GM19452 (cell line): ENCODE data around the gene GSG1.

Source experiments
- ATAC-seq: cut with Tn5 transposase; IDR thresholded peaks from one replicate; pipeline ENCODE4 v1.9.1; 2021; ENCODE audit not compliant: unreplicated experiment

The GSG1 gene

DNA sequence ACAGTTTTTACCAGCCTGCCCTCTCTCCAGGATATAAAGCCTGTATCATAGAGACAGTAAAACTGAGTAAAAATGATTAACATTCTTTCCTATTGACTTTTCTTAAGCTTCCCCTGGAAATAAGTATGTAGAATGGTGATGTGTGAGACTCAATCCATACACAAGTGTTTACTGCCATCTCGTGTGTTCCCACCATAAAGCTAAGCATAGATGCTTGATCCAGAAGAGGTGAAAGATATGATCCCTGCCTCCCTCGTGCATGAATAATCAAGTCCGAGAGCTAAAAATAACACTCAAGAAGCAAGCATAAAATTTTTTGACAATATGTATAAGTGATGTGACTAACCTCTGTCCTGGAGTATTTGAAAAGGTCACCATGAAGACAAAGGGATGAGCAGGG, 16.9 kb upstream of the GSG1 start:
- no peak for ATAC-seq

DNA sequence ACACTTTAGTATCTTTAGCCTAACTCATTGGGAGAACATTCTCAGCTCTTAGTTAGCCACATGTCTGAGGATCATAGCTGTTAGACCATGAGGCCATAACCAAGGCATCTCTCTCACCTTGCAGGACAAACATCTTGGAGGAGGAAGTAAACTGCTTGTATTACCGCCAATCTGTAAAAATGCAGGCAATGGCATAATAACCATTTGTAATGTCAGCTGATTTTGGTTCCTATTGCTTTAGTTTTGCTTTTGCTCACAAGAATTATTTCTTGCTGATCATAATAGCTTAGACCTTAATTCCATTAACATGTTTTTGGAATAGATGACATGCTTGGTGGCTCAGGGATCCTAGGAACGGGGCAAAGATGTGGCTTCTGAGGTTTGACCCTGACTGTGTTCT, 16.4 kb upstream of the GSG1 start:
- no peak for ATAC-seq

DNA sequence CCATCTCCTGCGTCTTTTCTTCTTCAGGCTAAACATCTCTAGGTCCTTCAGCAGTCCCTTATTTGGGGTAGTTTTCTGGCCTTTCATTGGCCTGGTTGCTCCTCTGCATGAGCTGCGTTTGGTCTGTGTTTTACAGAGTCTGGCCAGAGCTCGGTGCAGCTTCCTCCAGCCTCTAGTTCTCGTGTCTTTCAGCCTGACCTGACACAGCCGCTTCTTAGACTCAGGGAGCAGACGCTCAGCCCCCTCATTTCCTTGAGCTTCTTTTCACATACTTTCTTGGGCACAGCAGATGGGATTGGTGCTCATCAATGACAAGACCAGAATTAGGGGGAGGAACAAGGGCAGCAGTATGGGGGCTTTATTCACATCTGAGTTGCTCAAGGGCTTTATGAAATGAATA, 13.6 kb upstream of the GSG1 start:
- ATAC-seq: no peak

DNA sequence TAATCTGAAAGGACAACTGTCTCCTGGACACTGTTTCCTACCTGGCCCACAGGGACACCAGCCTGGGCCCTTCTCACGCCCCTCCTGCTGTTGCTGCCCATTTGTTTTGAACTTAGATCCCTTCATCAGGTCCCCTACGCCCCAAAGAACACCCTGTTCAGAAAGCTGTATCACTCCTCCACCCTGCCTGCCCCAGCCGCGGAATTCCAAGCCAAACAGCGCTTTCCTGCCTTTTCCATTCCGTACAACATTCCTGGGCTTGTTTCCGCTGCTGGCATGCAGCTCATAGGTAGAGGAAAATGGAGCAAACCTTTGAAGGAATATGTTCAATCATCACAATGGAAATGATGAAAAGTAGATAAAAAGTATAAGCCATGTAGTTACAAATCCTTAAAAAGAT, 12.8 kb upstream of the GSG1 start:
- ATAC-seq: no peak

DNA sequence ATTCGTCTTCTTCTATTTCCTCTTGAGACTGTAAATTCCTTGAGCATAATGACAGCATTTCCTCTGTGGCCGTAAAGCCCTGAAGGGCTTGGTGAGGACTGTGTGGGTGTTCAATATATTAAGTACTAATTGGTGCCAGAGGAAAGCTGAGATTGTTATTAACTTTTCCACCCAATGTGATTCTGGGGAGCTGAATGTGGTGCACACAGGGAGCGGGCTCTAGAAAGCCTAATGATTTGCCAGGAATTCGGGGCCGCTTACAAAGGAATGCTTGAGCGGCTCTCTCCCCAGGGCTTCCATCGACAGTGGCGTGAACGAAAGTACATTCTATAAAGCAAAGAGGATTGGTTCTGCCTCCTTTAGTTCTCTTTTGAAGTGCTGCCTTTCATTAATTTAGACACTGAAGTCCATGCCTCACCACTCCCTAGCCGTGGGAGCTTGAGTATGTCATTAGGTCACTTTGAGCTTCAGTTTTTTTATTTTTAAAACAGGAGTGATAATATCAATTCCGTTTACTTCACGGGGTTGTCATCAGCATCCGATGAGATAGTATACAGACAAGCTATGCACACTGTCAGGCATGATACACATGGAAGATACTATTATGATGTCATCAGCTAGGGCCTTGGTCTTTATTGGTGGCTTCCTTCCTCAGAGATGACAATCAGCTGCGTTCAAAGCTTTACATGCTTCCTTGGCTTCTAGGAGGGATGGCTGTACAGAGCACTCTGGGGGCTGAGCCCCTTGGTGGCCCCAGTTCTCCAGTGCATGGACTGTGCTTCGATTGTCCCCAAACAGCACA, 11.0 kb upstream of the GSG1 start:
- ATAC-seq: no peak

DNA sequence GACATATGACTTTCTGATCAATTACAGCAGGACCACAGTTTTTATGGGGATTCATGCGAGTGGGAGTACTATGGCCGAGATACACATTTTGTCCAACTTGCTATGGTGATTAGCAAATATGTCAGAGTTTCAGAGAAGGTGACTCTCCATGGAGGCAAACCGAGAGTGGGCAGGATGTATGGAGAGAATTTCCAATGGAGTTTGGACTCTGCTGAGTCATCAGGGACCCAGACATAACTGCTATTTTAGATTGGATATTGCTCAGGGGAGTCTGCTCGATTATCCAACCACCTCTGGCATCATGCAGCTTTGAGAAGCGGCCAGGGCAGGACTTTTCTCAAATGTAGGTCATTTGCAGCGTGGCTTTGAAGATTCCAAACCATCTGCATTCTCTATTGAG, 9.5 kb upstream of the GSG1 start:
- no peak for ATAC-seq

DNA sequence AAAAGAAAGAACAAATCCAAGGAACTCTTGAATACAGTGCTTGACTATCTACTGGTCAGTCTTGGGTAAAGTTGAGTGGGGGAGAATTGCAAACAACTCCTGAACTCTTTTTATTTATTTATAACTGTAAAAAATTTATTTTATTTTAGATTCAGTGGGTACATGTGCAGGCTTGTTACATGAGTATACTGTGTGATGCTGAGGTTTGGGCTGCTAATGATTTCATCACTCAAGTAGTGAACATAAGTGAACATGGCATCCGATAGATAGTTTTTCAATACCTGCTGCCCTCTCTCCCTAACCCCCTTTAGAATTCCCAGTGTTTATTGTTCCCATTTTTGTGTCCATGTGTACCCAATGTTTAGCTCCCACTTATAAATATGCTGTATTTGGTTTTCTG, 3.2 kb upstream of the GSG1 start:
- ATAC-seq: no peak

DNA sequence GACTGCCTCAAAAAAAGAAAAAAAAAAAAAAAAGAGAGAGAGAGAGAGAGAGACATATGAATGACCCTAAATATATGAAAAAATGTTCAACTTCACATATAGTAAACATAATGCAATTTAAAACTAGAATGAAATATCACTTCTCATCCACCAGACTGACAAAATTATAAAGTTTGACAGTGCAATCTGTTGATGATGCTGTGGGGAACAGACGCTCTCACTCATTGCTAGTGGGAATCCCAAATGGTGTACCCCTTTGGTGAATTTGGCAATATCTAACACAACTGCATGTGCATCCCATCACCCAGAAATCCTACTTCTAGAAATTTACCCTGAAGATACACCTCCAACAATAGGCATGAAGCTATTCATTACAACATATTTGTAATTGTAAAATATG, 2.3 kb upstream of the GSG1 start:
- no peak for ATAC-seq

DNA sequence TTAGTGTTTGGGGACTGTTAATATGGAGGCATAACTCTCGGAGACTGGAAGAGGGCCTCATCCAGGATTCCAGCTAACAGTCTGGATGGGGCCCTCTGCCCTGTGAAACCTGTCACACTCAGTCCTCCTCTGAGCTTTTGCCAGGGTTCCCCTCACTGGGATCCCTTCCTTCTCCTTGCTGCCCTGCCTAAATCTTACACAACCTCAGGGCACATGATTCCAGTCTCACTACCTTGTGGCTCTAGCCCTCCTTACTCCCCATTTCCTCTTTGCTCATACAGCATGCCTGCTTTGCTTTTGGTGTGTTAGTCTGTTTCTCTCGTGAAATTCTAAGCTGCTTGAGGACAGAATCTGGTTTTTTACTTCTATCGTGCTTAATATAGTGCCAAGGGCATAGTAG, 942 bp upstream of the GSG1 start:
- ATAC-seq: no peak

DNA sequence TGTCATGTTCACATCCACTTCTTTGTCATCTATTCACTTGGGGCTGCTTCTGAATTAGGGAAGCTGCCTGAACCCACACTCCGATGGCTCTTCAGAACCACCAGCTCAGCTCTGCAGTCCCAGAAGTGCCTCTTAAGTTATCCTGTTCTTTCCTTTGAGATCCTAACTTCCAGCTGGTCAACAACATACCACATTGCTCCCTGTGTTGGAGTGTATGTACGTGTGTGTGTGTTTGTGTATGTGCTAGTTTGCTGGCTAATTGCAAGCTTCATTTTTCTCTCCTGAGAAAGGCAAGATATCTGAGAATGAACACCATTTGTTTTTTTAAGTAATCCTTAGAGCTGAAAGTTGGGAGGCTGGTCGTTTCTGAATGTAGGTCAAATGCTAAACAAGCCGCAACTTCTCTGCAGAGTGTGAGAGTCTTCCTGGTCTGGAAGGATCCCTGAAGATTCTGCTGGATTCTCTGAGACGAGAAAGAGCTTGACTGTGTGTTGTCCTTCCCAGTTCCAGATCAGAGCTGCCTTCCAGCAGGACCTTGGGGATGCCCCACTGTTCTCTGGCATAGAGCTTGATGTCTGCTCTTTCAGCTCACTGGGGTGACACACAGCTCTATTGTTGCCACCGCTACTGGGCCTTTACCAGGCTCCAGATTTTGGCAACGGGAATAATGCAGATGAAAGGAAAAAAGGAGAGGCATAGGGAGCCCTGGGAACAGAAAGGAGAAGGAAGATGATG, 839 bp downstream of the GSG1 start:
- ATAC-seq: no peak

DNA sequence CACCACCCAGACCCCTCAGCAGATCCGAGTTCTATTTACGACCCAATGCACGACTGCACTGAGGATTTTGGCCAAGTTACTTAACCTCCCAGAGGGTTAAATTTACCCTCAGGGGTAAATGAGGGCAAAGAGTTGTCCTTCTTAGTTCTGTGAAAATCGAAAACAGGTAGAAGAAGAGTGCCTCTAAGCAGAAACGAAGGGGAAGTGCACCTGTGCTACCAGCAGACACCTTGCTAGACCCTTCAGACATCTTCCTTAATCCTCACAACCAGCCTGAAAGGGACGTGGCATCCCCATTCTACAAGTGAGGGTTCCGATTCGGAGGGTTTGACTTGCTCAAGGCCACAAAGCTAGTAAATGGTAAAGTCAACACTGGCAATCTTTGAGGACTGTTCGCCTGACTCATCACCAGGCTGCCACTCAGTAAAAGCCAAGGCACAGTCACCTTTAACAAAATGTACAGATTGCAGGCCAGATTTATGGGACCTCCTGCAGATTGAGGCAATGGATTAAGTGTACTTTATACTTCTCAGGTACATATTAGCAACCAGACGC, 1.6 kb downstream of the GSG1 start:
- ATAC-seq: no peak

DNA sequence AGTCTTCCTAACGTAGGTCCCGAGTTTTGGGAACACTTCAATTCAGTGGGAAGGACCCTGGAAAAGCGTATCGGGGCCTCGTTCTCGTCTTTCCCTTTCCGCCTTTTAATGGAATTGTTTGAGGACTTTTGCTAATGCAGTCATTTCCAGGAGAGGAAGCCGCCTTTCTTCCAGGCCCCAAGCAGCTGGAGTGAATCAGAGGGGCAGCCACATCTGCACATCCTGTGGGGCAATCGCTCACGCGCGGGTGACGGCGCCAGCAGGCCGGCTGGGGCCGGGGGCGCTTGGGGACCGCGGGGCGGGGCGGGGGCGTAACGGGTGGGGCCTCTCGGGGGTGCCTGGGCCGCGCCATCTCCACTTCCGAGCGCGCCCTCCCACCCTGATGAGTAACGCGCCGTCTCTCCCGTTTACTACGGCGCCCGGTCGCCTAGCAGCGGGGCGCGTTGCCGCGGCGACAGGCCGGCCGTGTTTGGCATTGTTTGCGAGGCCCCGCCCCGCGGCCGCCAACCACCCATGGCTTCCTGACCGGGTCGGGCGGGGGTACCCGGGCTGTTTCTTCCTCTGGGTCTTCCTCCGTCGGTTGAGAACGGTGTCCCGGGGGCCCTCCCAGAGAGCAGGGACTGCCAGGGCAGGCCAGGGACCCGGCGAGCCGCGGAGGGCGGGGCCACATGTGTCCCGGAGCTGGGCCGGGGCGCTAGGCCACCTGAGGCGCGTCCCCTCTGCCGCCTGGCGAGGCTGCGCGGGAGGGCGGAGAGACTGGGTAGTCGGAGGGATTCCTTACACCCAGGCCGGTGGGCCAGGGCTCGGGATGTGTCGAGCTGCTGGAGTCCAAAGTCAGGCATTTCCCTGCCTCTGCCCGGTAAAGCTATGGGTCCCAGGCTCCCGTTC, 2.3 kb downstream of the GSG1 start:
- peak; percentile 90 for ATAC-seq

DNA sequence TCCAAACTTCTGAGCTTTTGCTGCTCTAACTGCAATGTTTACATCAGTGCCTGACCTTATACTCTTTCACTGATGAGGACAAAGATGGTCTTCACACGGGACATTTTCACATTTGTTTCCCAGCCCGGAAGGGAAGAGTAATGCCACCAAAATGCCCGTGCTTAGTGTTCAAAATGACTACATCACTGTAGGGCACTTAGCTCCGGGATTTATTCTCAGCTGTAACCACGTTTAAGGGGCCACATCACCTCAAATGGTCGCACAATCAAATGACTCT, 2.9 kb downstream of the GSG1 start:
- ATAC-seq: no peak

DNA sequence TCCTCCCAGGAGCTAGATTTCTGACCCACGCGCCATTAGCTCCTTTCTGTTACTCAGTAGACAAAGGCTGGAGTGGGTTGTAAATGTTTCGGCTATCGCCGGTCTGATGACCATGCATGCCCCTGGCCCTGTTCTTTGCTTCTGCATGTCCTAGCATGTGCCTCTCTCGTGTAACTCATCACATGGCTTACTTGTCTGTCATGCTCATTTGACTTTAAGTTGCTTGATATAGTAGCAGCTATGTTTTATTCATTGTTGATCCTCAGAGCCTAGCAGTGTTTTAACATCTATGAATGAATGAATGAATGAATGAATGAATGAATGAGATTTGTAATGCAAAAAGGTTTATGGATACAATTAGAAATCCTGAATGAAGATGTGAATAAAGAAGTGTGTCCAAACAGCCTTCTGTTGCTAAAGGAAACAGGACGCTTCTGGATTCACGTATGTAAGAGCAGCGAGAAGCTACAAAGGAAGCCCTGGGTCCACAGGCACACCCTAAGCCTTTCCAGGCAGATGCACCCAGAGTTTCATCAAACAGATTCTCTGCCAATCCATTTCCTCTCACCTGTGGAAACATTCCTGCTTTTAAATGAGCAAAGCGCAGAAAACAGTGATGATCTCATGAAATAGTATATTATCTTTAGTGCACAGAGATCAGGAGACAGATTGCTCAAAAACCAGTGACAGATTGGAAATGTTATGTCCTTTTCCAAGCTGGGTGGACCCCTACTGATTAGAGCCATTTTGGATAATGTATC, 3.4 kb downstream of the GSG1 start:
- ATAC-seq: no peak

DNA sequence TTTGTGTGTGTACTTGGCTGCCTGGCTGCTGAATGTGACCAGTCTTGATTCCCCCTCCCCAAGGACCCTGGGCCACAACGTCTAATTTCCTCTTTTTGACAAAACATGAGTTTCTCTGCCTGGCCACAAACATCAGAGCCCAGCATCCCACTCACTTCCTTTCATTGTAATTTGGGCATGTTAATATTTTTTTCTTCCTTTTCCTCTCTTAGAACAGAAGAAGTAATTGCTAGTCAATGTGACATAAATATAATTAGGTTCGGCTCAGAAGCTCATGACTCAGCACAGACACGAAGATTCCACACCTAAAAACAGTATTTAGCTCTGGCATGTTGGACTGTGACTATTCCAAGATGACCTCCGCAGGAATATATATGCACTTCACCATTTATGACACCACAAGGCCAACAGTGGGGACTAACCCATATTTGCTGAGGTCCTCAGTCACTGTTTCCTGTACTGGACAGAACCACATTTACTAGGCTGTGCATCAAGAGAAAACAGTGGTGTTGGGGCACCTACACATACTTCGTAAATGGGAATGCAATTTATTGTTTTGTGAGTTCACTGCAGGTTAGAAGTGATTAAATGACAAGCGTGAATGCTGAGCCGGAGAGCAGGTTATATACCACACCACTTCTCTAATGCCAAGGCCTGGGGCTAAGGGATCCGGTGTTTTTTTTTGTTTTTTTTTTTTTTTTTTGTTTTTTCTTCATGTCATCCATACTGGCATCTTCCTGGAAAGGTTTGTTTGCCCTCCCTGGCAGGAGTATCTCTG, 4.2 kb downstream of the GSG1 start:
- ATAC-seq: no peak

DNA sequence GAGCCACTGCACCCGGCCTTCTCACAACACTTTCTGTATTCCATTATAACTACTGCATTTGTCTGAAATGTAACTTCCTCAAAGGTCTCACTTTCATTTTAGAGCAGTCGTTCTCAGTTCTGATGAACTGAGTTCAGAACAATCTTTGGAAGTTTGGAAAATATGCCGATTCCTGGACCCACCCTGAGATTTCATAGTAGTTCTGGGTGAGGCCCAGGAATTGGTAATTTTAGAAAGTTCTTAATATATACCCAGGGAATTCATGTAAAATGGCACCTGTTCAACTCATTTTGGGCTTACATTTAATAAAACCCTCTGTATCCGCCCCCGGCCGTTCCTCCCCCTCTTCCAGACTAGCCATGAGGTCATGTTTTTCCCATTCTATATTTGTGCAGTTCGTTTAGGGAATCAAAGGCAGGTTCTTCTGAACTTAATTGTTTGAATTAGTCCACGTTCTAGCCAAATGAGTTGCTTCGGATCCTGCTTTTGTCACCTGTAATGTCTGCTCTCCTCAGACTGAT, 5.9 kb downstream of the GSG1 start:
- no peak for ATAC-seq

DNA sequence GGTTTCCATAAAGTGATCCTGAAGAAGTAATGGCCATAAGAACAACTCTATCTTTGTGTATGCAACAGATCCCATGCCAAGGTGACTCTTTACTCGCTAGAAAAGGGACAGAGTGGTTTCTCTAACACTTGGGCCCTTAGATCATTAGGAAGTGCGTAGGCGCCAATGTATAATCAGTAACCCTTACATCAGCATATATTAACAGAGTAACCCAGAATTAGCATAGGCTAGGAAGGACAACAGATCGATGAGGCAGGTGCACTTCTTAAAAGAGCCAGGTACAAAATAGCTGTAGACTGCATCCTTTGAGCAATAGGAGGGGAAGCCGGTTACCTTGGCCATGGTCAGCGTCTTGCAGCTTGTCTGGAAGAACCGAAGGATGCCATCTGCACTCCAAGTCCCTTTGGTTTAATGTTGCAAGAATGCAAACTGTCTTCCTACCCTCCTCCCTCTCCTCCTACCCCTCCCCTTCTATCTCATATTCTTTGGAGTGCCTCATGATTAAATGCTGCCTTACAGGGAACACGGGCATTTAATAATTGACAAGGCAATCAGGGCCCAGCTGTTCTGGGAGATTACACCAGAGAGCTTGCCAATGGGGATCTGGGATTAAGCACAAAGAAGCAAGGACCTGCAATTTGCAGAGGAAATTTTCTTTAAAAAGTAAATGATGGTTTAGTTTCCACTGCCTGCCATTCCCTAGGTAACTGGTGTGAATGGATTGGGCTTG, 8.0 kb downstream of the GSG1 start:
- no peak for ATAC-seq

DNA sequence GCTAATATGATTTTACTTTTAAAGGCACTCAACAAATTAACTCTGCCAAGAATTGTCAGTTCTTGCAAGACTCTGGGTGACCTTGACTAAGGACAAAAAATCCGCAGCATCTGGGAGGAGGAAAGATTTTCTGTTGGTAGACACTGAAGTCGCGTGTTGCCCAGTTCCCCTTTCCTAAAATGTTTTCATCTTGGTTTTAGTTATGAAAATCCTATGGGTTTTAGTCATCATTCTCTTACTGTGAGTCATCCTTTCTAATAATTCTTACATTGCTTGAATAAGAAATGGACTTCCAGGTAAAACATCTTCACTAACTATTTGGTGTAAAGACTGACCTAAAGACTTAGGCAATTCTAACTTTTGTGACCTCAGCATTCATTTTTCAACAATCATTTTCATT, 9.1 kb downstream of the GSG1 start:
- no peak for ATAC-seq

DNA sequence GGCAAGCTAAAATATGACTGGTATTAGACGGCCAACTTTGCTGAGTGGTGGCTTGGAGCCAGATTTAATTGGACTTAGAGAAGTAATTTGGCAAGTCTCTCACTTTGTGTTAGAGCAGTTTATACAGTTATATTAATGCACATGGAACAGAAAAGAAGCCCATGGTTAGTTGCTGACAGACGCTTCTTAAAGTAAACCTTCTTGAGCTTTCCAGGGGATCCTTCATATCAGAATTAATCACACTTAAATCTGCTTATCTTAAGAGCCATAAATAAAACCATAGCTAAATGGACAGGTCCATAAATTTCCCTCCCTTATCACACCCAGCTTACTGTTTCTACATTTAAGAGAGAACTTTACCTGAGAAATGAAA, 9.6 kb downstream of the GSG1 start:
- no peak for ATAC-seq
